Stimulated activated CD4-positive, alpha-beta T cell treated with anti-CD3 and anti-CD28 coated beads, Interleukin-1b, Interleukin-23, amount 100 ng/mL, for 24 hours (primary cell): ENCODE measurements around the gene HOXC11.

Experiments
- DNase-seq, 4 experiments: peaks; one replicate each; pipeline ENCODE4 v3.0.0-alpha.2; 2020; ENCODE audit warnings: low read depth in 4 of 4, low spot score in 1 of 4

The HOXC11 gene

GRCh38 chr12:53984901-53985691 is 12.2 kb downstream of the HOXC11 start, which contains the start of gene HOXC10:
TSS of gene HOXC10 (plus strand) at chr12:53985146. CDS start at chr12:53985260, 114 bp downstream.
- peak; percentile 51 to 85 (median 68) for DNase-seq

GRCh38 chr12:53985692-53985993 is 12.7 kb downstream of the HOXC11 start:
- DNase-seq = no peak

GRCh38 chr12:53985994-53986685 is 13.2 kb downstream of the HOXC11 start:
- no peak for DNase-seq

GRCh38 chr12:53986686-53987483 is 14.0 kb downstream of the HOXC11 start:
- no peak for DNase-seq

- DNase-seq = no peak
Measured at GRCh38 chr12:53987787-53988230, 14.9 kb downstream of the HOXC11 start.

GRCh38 chr12:53988541-53989226 is 15.8 kb downstream of the HOXC11 start:
- no peak for DNase-seq

- DNase-seq = no peak
Measured at GRCh38 chr12:53989227-53990113, 16.5 kb downstream of the HOXC11 start.

GRCh38 chr12:53990311-53991076 is 17.6 kb downstream of the HOXC11 start:
- no peak for DNase-seq

- no peak for DNase-seq
Measured at GRCh38 chr12:53991077-53991460, 18.1 kb downstream of the HOXC11 start.

- DNase-seq = no peak
Measured at GRCh38 chr12:53992377-53992889, 19.5 kb downstream of the HOXC11 start.

- no peak for DNase-seq
Measured at GRCh38 chr12:53993162-53994008, 20.5 kb downstream of the HOXC11 start.

GRCh38 chr12:53994009-53994263 is 21.0 kb downstream of the HOXC11 start:
- DNase-seq = no peak

- DNase-seq = no peak
Measured at GRCh38 chr12:53994264-53995001, 21.5 kb downstream of the HOXC11 start.

- no peak for DNase-seq
Measured at GRCh38 chr12:53995002-53995377, 22.1 kb downstream of the HOXC11 start.

- no peak for DNase-seq
Measured at GRCh38 chr12:53995378-53996239, 22.7 kb downstream of the HOXC11 start.

GRCh38 chr12:53996240-53997203 is 23.6 kb downstream of the HOXC11 start:
- no peak for DNase-seq
